H9 (cell line): Measurements from ENCODE around the gene PEX26. TPM values are rescaled to one million over a fixed set of nuclear protein-coding genes. Genes with fewer than 3 reads are reported as not detected.
A peak's percentile ranks its signal among the peaks of the same experiment; 100 is the strongest.

Experiments used
- DNase-seq: peaks from one replicate; pipeline ENCODE4 v3.0.0-alpha.2; 2017
- H2AFZ ChIP-seq: one replicate; pipeline ENCODE4 v1.6.1; 2013; ENCODE audit warnings: mild to moderate bottlenecking, low read length, control low read depth, moderate library complexity
- H2AK5ac ChIP-seq: 2 replicates; pipeline ENCODE4 v1.6.1; 2013; ENCODE audit warnings: low read length, control low read depth, mixed read lengths; ENCODE audit not compliant: insufficient read length
- H2BK120ac ChIP-seq: one replicate; pipeline ENCODE4 v1.6.1; 2013; ENCODE audit warnings: low read depth, mild to moderate bottlenecking, low read length, control low read depth, inconsistent platforms; ENCODE audit not compliant: poor library complexity, severe bottlenecking
- H2BK12ac ChIP-seq: 2 replicates; pipeline ENCODE4 v1.6.1; 2013; ENCODE audit warnings: low read length, control low read depth, mixed read lengths, low read depth; ENCODE audit not compliant: insufficient read length
- H2BK15ac ChIP-seq: 2 replicates; pipeline ENCODE4 v1.6.1; 2013; ENCODE audit warnings: low read depth, low read length, control low read depth
- H2BK20ac ChIP-seq: one replicate; pipeline ENCODE4 v1.6.1; 2013; ENCODE audit warnings: low read depth, mild to moderate bottlenecking, low read length, control low read depth, inconsistent platforms; ENCODE audit not compliant: poor library complexity, severe bottlenecking
- H2BK5ac ChIP-seq: 2 replicates; pipeline ENCODE4 v1.6.1; 2013; ENCODE audit warnings: low read length, control low read depth, mixed read lengths; ENCODE audit not compliant: insufficient read length
- H3K14ac ChIP-seq: 2 replicates; pipeline ENCODE4 v1.6.1; 2013; ENCODE audit warnings: low read length, control low read depth; ENCODE audit not compliant: insufficient read depth
- H3K18ac ChIP-seq: 2 replicates; pipeline ENCODE4 v1.6.1; 2013; ENCODE audit warnings: low read depth, mild to moderate bottlenecking, mixed read lengths, low read length, control low read depth; ENCODE audit not compliant: insufficient read length
- H3K23ac ChIP-seq: 2 replicates; pipeline ENCODE4 v1.6.1; 2013; ENCODE audit warnings: low read length, control low read depth, mixed read lengths, low read depth; ENCODE audit not compliant: insufficient read length
- H3K23me2 ChIP-seq: 2 replicates; pipeline ENCODE4 v1.6.1; 2013; ENCODE audit warnings: low read depth, mild to moderate bottlenecking, mixed read lengths, low read length, control low read depth; ENCODE audit not compliant: insufficient read length, poor library complexity, severe bottlenecking
- H3K27ac ChIP-seq: 2 replicates; pipeline ENCODE4 v1.5.1; 2013; ENCODE audit warnings: low read length, control low read depth, mixed read lengths, low read depth; ENCODE audit not compliant: insufficient read length
- H3K27me3 ChIP-seq: 2 replicates; pipeline ENCODE4 v1.6.1; 2013; ENCODE audit warnings: low read length, control low read depth, inconsistent platforms; ENCODE audit not compliant: insufficient read depth
- H3K4ac ChIP-seq: 2 replicates; pipeline ENCODE4 v1.6.1; 2013; ENCODE audit warnings: low read depth, mild to moderate bottlenecking, control low read depth, inconsistent platforms, low read length, moderate library complexity
- H3K4me1 ChIP-seq: 2 replicates; pipeline ENCODE4 v1.6.1; 2013; ENCODE audit warnings: low read length, control low read depth, inconsistent platforms; ENCODE audit not compliant: insufficient read depth
- H3K4me2 ChIP-seq: 2 replicates; pipeline ENCODE4 v1.6.1; 2013; ENCODE audit warnings: low read length, control low read depth, mixed read lengths; ENCODE audit not compliant: insufficient read length, insufficient read depth
- H3K56ac ChIP-seq: 2 replicates; pipeline ENCODE4 v1.6.1; 2013; ENCODE audit warnings: low read depth, mild to moderate bottlenecking, mixed read lengths, low read length, control low read depth; ENCODE audit not compliant: insufficient read length
- H3K79me1 ChIP-seq: 2 replicates; pipeline ENCODE4 v1.6.1; 2013; ENCODE audit warnings: low read depth, mild to moderate bottlenecking, moderate library complexity, low read length, control low read depth, inconsistent platforms; ENCODE audit not compliant: insufficient read depth, poor library complexity, severe bottlenecking
- H3K79me2 ChIP-seq: 2 replicates; pipeline ENCODE4 v1.6.1; 2013; ENCODE audit warnings: low read length, control low read depth, inconsistent platforms; ENCODE audit not compliant: insufficient read depth
- H3K9ac ChIP-seq: 2 replicates; pipeline ENCODE4 v1.6.1; 2013; ENCODE audit warnings: low read length, control low read depth, mixed read lengths; ENCODE audit not compliant: insufficient read length; ENCODE audit errors: extremely low read depth
- H3K9me3 ChIP-seq: one replicate; pipeline ENCODE4 v1.6.1; 2013; ENCODE audit warnings: low read depth, low read length, inconsistent platforms; ENCODE audit not compliant: control insufficient read depth
- H3T11ph ChIP-seq: one replicate; pipeline ENCODE4 v1.6.1; 2013; ENCODE audit warnings: mild to moderate bottlenecking, low read length, control low read depth, inconsistent platforms
- H4K20me1 ChIP-seq: one replicate; pipeline ENCODE4 v1.6.1; 2013; ENCODE audit not compliant: control insufficient read depth, insufficient read length, insufficient read depth
- H4K5ac ChIP-seq: 2 replicates; pipeline ENCODE4 v1.6.1; 2013; ENCODE audit warnings: low read depth, mild to moderate bottlenecking, mixed read lengths, low read length, control low read depth; ENCODE audit not compliant: insufficient read length
- H4K8ac ChIP-seq: replicated peaks from 2 replicates; pipeline ENCODE4 v1.6.1; 2013; ENCODE audit warnings: low read length, control low read depth, mixed read lengths, low read depth; ENCODE audit not compliant: insufficient read length
- H4K91ac ChIP-seq: 2 replicates; pipeline ENCODE4 v1.6.1; 2013; ENCODE audit warnings: low read depth, mild to moderate bottlenecking, moderate library complexity, mixed read lengths, low read length, control low read depth; ENCODE audit not compliant: insufficient read length
- H3K27ac Mint-ChIP-seq, 3 experiments: 2 replicates in 2 of 3; 3 replicates in 1 of 3; pipeline ENCODE4 v1.8.0; 2020 to 2021; ENCODE audit warnings: mixed read lengths in 3 of 3, mild to moderate bottlenecking in 1 of 3, moderate library complexity in 1 of 3
- H3K27me3 Mint-ChIP-seq: 2 replicates; pipeline ENCODE4 v1.8.0; 2021; ENCODE audit warnings: low read depth, mild to moderate bottlenecking, moderate library complexity, mixed read lengths
- H3K36me3 Mint-ChIP-seq, 3 experiments: 2 replicates in 2 of 3; 3 replicates in 1 of 3; pipeline ENCODE4 v1.8.0; 2020 to 2021; ENCODE audit warnings: low read depth in 3 of 3, mixed read lengths in 3 of 3; ENCODE audit not compliant: insufficient read depth in 1 of 3
- H3K4me1 Mint-ChIP-seq, 2 experiments: 2 replicates each; pipeline ENCODE4 v1.8.0; 2020; ENCODE audit warnings: mixed read lengths in 2 of 2
- H3K4me3 Mint-ChIP-seq, 2 experiments: 2 replicates in 1 of 2; 3 replicates in 1 of 2; pipeline ENCODE4 v1.8.0; 2020 to 2021; ENCODE audit warnings: mild to moderate bottlenecking in 2 of 2, mixed read lengths in 2 of 2, moderate library complexity in 1 of 2
- H3K9me3 Mint-ChIP-seq, 2 experiments: 2 replicates in 1 of 2; 3 replicates in 1 of 2; pipeline ENCODE4 v1.8.0; 2020; ENCODE audit warnings: mild to moderate bottlenecking in 2 of 2, mixed read lengths in 2 of 2, moderate library complexity in 1 of 2
- CTCF ChIP-seq: fragments of 200-600 bp; sonication (generic); conservative IDR thresholded peaks from 3 replicates; pipeline ENCODE4 v1.8.0; 2021; ENCODE audit warnings: antibody characterized with exemption, mild to moderate bottlenecking
- WGBS: extraction: QIAGEN DNeasy Blood & Tissue Kit; methylation state at CpG from one replicate; pipeline ENCODE4 v1.1.7; 2013; ENCODE audit warnings: missing lambda C conversion rate, low lambda C conversion rate, mixed read lengths; ENCODE audit not compliant: insufficient read length; ENCODE audit errors: extremely low coverage; 5-methylcytosine and 5-hydroxymethylcytosine counted together
- long read RNA-seq: library from polyadenylated mRNA; unstranded; transcript quantifications from one replicate; pipeline ENCODE4 v2.0.0, GENCODE V29; 2020
- total RNA-seq: library from RNA; stranded (reverse); gene quantifications from 2 replicates; pipeline ENCODE4 v1.2.1, GENCODE V29; 2021

Gene PEX26
- total RNA-seq = 35.4 and 37.0 TPM in 2 replicates
- long read RNA-seq, full-length matches to known transcripts = 9 of 23 reads
- long read RNA-seq, partial matches to known transcripts = 1 of 23 reads
- long read RNA-seq, other reads (novel, unspliced or antisense) = 13 of 23 reads

GRCh38 chr22:18077639-18078328 lies at the start of gene PEX26:
Gene PEX26, plus strand, starts transcription at chr22:18077990. Its CDS starts 387 bp downstream, at chr22:18078377.
- Mint-ChIP-seq H3K4me1 (peaks cover 15 to 17% of the 10 kb centered on the region in 2 experiments), H3K4me3 (peak within 1 kb of the TSS; percentile 96 to 97), H3K27me3 (0 out of 2 replicates have a peak, but pooled peaks cover 2% of the 10 kb centered on the region), H3K9me3 (no peaks in the 10 kb centered on the region), H3K36me3 (peaks cover 23 to 35% (median 34%) of the 10 kb centered on the region in 3 experiments), H3K27ac (peak within 1 kb of the TSS; percentile 56 to 98 (median 93); a peak in 6 of 7 replicates)
- Histone ChIP-seq H3K79me1 (no peaks in the 10 kb centered on the region), H3K79me2 (no peaks in the 10 kb centered on the region), H2BK120ac (no peak within 1 kb of the TSS), H4K5ac (no peak within 1 kb of the TSS), H2BK12ac (no peak within 1 kb of the TSS), H3K4me1 (no peaks in the 10 kb centered on the region), H2BK20ac (no peak within 1 kb of the TSS), H3K14ac (peak within 1 kb of the TSS; percentile 28), H3K23ac (no peak within 1 kb of the TSS), H4K91ac (no peak within 1 kb of the TSS), H2AK5ac (no peak within 1 kb of the TSS), H3K27ac (no peak within 1 kb of the TSS), H3K9me3 (no peaks in the 10 kb centered on the region), H2BK5ac (no peak within 1 kb of the TSS), H4K8ac (no peak within 1 kb of the TSS), H2BK15ac (no peak within 1 kb of the TSS), H3K27me3 (no peaks in the 10 kb centered on the region), H4K20me1 (peaks cover 2% of the 10 kb centered on the region), H3K23me2 (peaks cover 5% of the 10 kb centered on the region), H3K18ac (peak within 1 kb of the TSS; percentile 37), H3K56ac (no peak within 1 kb of the TSS), H3K9ac (peak within 1 kb of the TSS; percentile 86), H3T11ph (no peak within 1 kb of the TSS), H3K4ac (no peak within 1 kb of the TSS), H3K4me2 (peak within 1 kb of the TSS; percentile 92), H2AFZ (no peak within 1 kb of the TSS)
- no peak for TF ChIP-seq CTCF
- peak; percentile 95 for DNase-seq
- no CpG with 5 or more reads among the region's 50 CpGs for WGBS
